AG09319 (cell line): ENCODE data around the gene ADD3.

Source experiments
- DNase-seq: peaks from one replicate; pipeline ENCODE4 v3.0.0-alpha.2; 2010; ENCODE audit warnings: low read depth; ENCODE audit errors: extremely low read depth
- CTCF ChIP-seq: IDR thresholded peaks from 2 replicates; pipeline ENCODE4 v1.5.1; 2011; ENCODE audit warnings: low read depth, mild to moderate bottlenecking, inconsistent platforms, low read length, moderate library complexity

Gene ADD3

GRCh38 chr10:109988212-109988596 is 19.6 kb upstream of the ADD3 start:
- TF ChIP-seq CTCF = no peak
- no peak for DNase-seq

GRCh38 chr10:109991266-109991855 is 16.4 kb upstream of the ADD3 start:
- no peak for TF ChIP-seq CTCF
- no peak for DNase-seq

GRCh38 chr10:109992485-109992884 is 15.3 kb upstream of the ADD3 start:
- DNase-seq = no peak
- TF ChIP-seq CTCF = no peak

GRCh38 chr10:109993551-109994330 is 14.0 kb upstream of the ADD3 start:
- no peak for DNase-seq
- no peak for TF ChIP-seq CTCF

GRCh38 chr10:109994711-109995577 is 12.8 kb upstream of the ADD3 start:
- no peak for DNase-seq

GRCh38 chr10:109995595-109995994 is 12.2 kb upstream of the ADD3 start:
- no peak for DNase-seq
- no peak for TF ChIP-seq CTCF

More at GRCh38 chr10:109994711-109995577, 12.8 kb upstream of the ADD3 start:
- TF ChIP-seq CTCF = no peak

GRCh38 chr10:109996225-109996624 is 11.6 kb upstream of the ADD3 start:
- DNase-seq = no peak

More at GRCh38 chr10:109996225-109996624, 11.6 kb upstream of the ADD3 start:
- TF ChIP-seq CTCF = no peak
